Measurements from ENCODE around the gene POU3F4. TPM values are rescaled to one million over a fixed set of nuclear protein-coding genes. Genes with fewer than 3 reads are reported as not detected.

Gene POU3F4
- total RNA-seq, 2 experiments from 2014 or later, result not detected

DNA sequence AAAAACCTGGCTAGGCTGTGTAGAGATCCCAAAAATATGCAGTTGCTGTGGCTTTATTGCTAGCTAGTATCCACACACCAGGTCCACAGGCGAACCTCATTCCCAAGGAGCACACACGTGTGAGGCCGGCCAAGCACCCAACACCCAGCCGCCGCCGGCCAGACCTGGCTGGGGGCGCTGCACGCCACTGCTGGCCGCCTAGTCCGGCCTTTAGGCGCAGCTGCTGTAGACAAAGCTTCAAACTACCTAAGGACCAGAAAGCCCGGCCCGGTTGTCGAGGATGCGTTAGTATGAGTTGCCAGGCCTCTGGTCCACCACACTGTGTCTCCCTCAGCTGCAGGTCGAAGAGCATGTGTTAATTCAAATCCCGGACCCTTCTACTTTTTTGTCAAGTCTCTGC is 3.1 kb downstream of the POU3F4 start:
- Mint-ChIP-seq H3K27me3 (peaks cover 40% of the 10 kb centered on the region), H3K4me3 (no peak overlapping the region), H3K27ac (no peak overlapping the region), H3K9me3 (no peaks in the 10 kb centered on the region), H3K4me1 (ENCODE audit: low read depth) (peaks cover 4% of the 10 kb centered on the region), H3K36me3 (ENCODE audit: low read depth) (no peaks in the 10 kb centered on the region)
- Histone ChIP-seq H3K4me3 (ENCODE audit: low read length) (no peak overlapping the region), H3K36me3 (ENCODE audit: insufficient read depth, low read length) (no peaks in the 10 kb centered on the region), H3K27ac (ENCODE audit: low read depth in 1 of 2, low read length in 2 of 2) (no peak overlapping the region), H3K9me3 (ENCODE audit: control insufficient read depth in 1 of 2, insufficient read depth in 1 of 2, low read length in 2 of 2) (peaks cover 0 to 27% of the 10 kb centered on the region in 2 experiments), H3K4me1 (ENCODE audit: insufficient read depth, low read length) (peaks cover 4% of the 10 kb centered on the region), H3K27me3 (ENCODE audit: control insufficient read depth in 1 of 2, insufficient read depth in 2 of 2, low read length in 2 of 2) (peaks cover 25 to 37% of the 10 kb centered on the region in 2 experiments)
- ChIA-PET CTCF (no interaction called here), POLR2A (no interaction called here)
- TF ChIP-seq, protein P1, sequence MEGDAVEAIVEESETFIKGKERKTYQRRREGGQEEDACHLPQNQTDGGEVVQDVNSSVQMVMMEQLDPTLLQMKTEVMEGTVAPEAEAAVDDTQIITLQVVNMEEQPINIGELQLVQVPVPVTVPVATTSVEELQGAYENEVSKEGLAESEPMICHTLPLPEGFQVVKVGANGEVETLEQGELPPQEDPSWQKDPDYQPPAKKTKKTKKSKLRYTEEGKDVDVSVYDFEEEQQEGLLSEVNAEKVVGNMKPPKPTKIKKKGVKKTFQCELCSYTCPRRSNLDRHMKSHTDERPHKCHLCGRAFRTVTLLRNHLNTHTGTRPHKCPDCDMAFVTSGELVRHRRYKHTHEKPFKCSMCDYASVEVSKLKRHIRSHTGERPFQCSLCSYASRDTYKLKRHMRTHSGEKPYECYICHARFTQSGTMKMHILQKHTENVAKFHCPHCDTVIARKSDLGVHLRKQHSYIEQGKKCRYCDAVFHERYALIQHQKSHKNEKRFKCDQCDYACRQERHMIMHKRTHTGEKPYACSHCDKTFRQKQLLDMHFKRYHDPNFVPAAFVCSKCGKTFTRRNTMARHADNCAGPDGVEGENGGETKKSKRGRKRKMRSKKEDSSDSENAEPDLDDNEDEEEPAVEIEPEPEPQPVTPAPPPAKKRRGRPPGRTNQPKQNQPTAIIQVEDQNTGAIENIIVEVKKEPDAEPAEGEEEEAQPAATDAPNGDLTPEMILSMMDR (IDR thresholded peaks at IDR 0.05), result no peak
- intact Hi-C loops (cut with DNase I, micrococcal nuclease), result no loop called here
- DNase-seq (no peak), ATAC-seq (ENCODE audit: poor library complexity) (no peak)

DNA sequence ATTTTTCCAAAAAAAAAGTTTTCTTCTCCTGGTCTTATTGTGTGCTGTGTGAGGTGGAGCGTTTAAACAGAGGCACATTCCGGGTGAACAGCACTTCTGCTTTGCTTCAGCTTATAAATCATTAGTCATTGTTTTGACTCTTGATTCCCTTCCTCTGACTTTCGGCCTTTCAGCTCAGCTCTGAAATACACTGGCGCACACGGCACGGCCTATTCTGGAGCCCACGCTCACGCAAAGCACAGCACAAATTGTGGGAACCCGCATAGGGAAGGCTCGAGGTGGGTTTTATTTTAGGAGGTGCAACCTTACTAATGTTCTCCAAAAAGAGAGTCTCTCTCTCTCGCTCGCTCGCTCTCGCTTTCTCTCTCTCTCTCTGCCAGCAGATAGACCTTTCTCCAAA is 4.0 kb downstream of the POU3F4 start:
- no peak overlapping the region for H3K27ac Mint-ChIP-seq
- no peaks in the 10 kb centered on the region for H3K36me3 ChIP-seq (ENCODE audit: insufficient read depth, low read length)
- H3K36me3 Mint-ChIP-seq (ENCODE audit: low read depth), result no peaks in the 10 kb centered on the region
- intact Hi-C loops (cut with DNase I, micrococcal nuclease), result no loop called here
- ChIA-PET CTCF (no interaction called here), POLR2A (no interaction called here)
- TF ChIP-seq, protein P1 (IDR thresholded peaks at IDR 0.05), result no peak
- ATAC-seq (ENCODE audit: poor library complexity), result no peak
- H3K9me3 ChIP-seq (ENCODE audit: control insufficient read depth in 1 of 2, insufficient read depth in 1 of 2, low read length in 2 of 2), result peaks cover 0 to 27% of the 10 kb centered on the region in 2 experiments
- no peaks in the 10 kb centered on the region for H3K9me3 Mint-ChIP-seq
- peaks cover 4% of the 10 kb centered on the region for H3K4me1 ChIP-seq (ENCODE audit: insufficient read depth, low read length)
- peaks cover 24 to 33% of the 10 kb centered on the region in 2 experiments for H3K27me3 ChIP-seq (ENCODE audit: control insufficient read depth in 1 of 2, insufficient read depth in 2 of 2, low read length in 2 of 2)
- H3K4me1 Mint-ChIP-seq (ENCODE audit: low read depth), result peaks cover 4% of the 10 kb centered on the region
- H3K27me3 Mint-ChIP-seq, result peaks cover 39% of the 10 kb centered on the region
- no peak overlapping the region for H3K27ac ChIP-seq (ENCODE audit: low read depth in 1 of 2, low read length in 2 of 2)
- no peak for DNase-seq
- no peak overlapping the region for H3K4me3 ChIP-seq (ENCODE audit: low read length)
- no peak overlapping the region for H3K4me3 Mint-ChIP-seq

DNA sequence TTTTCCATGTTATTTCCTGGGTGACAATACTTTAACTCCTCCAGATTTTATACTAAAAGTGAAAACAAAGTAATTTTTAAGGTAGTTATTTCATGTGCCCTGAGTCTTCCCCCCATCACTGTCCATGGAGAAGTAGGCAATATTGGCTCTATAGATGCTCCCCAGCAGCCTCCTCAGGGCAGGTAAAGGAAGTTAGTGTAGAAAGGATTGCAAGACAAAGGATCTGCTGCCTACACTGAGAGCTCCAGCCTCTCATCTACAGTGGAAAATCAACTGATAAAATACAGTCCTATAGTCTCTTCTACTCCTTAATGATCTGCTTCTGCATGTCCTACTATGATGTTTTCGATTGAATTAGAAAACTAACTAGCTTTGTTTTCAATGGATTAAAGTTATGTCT is 8.5 kb downstream of the POU3F4 start:
- DNase-seq (no peak), ATAC-seq (ENCODE audit: poor library complexity) (no peak)
- H3K36me3 Mint-ChIP-seq (ENCODE audit: low read depth), result no peaks in the 10 kb centered on the region
- TF ChIP-seq, protein P1 (IDR thresholded peaks at IDR 0.05), result no peak
- Histone ChIP-seq H3K4me3 (ENCODE audit: low read length) (no peak overlapping the region), H3K27me3 (ENCODE audit: control insufficient read depth in 1 of 2, insufficient read depth in 2 of 2, low read length in 2 of 2) (peaks cover 6 to 8% of the 10 kb centered on the region in 2 experiments), H3K36me3 (ENCODE audit: insufficient read depth, low read length) (no peaks in the 10 kb centered on the region), H3K27ac (ENCODE audit: low read depth in 1 of 2, low read length in 2 of 2) (no peak overlapping the region), H3K9me3 (ENCODE audit: control insufficient read depth in 1 of 2, insufficient read depth in 1 of 2, low read length in 2 of 2) (no peaks in the 10 kb centered on the region), H3K4me1 (ENCODE audit: insufficient read depth, low read length) (no peaks in the 10 kb centered on the region)
- H3K9me3 Mint-ChIP-seq, result no peaks in the 10 kb centered on the region
- intact Hi-C loops (cut with DNase I, micrococcal nuclease), result no loop called here
- no peak overlapping the region for H3K27ac Mint-ChIP-seq
- no peak overlapping the region for H3K4me3 Mint-ChIP-seq
- H3K27me3 Mint-ChIP-seq, result peaks cover 14% of the 10 kb centered on the region
- CTCF ChIA-PET, result no interaction called here
- POLR2A ChIA-PET, result no interaction called here
- H3K4me1 Mint-ChIP-seq (ENCODE audit: low read depth), result no peaks in the 10 kb centered on the region

All from CD4-positive, alpha-beta T cell (primary cell).